ENCODE results near the gene C19orf33. TPM values are rescaled to one million over a fixed set of nuclear protein-coding genes. Genes with fewer than 3 reads are reported as not detected.

C19orf33 gene
- total RNA-seq, 2 donors from 2014 or later: 2.9 to 13.2 TPM

DNA sequence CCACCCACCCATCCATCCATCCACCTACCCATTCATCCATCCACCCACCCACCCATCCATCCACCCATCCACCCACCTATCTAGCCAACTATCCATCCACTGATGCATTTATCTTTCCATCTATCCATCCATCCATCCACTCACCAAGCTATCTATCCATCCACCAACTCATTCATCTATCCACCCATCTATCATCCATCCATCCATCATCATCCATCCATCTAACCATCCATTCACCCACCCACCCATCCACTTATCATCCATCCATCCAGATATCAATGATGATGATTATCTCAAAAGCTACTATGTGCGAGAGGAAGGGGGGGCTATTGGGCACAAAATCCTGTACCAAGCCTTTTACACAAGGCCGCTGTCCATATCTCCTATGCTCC lies 6.2 kb downstream of the C19orf33 start:
- DNase-seq: no peak
- TF ChIP-seq, protein P1, sequence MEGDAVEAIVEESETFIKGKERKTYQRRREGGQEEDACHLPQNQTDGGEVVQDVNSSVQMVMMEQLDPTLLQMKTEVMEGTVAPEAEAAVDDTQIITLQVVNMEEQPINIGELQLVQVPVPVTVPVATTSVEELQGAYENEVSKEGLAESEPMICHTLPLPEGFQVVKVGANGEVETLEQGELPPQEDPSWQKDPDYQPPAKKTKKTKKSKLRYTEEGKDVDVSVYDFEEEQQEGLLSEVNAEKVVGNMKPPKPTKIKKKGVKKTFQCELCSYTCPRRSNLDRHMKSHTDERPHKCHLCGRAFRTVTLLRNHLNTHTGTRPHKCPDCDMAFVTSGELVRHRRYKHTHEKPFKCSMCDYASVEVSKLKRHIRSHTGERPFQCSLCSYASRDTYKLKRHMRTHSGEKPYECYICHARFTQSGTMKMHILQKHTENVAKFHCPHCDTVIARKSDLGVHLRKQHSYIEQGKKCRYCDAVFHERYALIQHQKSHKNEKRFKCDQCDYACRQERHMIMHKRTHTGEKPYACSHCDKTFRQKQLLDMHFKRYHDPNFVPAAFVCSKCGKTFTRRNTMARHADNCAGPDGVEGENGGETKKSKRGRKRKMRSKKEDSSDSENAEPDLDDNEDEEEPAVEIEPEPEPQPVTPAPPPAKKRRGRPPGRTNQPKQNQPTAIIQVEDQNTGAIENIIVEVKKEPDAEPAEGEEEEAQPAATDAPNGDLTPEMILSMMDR (conservative IDR thresholded peaks at IDR 0.05): no peak
- H3K4me3 ChIP-seq (ENCODE audit: low read length): no peak overlapping the region
- H3K27me3 ChIP-seq (ENCODE audit: control insufficient read depth, insufficient read depth, low read length, poor library complexity, severe bottlenecking): no peaks in the 10 kb centered on the region
- no peak overlapping the region for H3K27ac ChIP-seq (ENCODE audit: low read depth, low read length)
- no peaks in the 10 kb centered on the region for H3K9me3 Mint-ChIP-seq
- H3K27me3 Mint-ChIP-seq (ENCODE audit: insufficient read depth): no peaks in the 10 kb centered on the region
- H3K9me3 ChIP-seq (ENCODE audit: control insufficient read depth, low read length): no peaks in the 10 kb centered on the region
- peaks cover 7% of the 10 kb centered on the region for H3K36me3 Mint-ChIP-seq (ENCODE audit: low read depth)
- H3K4me1 ChIP-seq (ENCODE audit: control insufficient read depth, insufficient read depth, low read length): no peaks in the 10 kb centered on the region
- 83 to 94% methylated on average over 1 to 2 of the region's 2 CpGs for WGBS, 2 experiments (ENCODE audit: insufficient coverage in 1 of 2, insufficient read length in 1 of 2)
- H3K27ac Mint-ChIP-seq: no peak overlapping the region
- no peaks in the 10 kb centered on the region for H3K36me3 ChIP-seq (ENCODE audit: control insufficient read depth, insufficient read depth, low read length)
- no peaks in the 10 kb centered on the region for H3K4me1 Mint-ChIP-seq
- no peak overlapping the region for H3K4me3 Mint-ChIP-seq
- no peak overlapping the region for H3K9ac ChIP-seq (ENCODE audit: extremely low read depth, low read length, poor library complexity, severe bottlenecking)

DNA sequence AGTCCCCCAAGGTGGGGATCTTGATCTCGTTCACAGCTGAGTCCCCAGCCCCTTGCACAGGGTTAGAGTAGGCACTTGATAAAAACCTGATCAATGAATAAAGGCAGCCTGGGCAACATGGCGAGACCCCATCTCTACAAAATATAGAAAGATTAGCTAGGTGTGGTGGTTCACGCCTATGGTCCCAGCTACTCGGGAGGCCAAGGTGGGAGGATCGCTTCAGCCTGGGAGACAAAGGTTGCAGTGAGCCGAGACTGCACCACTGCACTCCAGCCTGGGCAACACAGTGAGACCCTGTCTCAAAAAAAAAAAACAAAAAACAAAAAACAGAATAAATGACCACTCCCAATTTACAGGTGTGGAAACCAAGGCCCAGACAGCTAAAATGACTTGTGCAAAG lies 6.9 kb downstream of the C19orf33 start:
- whole genome bisulfite sequencing, 2 experiments (ENCODE audit: insufficient coverage in 1 of 2, insufficient read length in 1 of 2): 92 to 96% methylated on average over 4 to 6 of the region's 6 CpGs
- Histone ChIP-seq H3K9me3 (ENCODE audit: control insufficient read depth, low read length) (no peaks in the 10 kb centered on the region), H3K36me3 (ENCODE audit: control insufficient read depth, insufficient read depth, low read length) (no peaks in the 10 kb centered on the region), H3K4me3 (ENCODE audit: low read length) (no peak overlapping the region), H3K27ac (ENCODE audit: low read depth, low read length) (no peak overlapping the region), H3K9ac (ENCODE audit: extremely low read depth, low read length, poor library complexity, severe bottlenecking) (no peak overlapping the region), H3K27me3 (ENCODE audit: control insufficient read depth, insufficient read depth, low read length, poor library complexity, severe bottlenecking) (no peaks in the 10 kb centered on the region), H3K4me1 (ENCODE audit: control insufficient read depth, insufficient read depth, low read length) (no peaks in the 10 kb centered on the region)
- TF ChIP-seq, protein P1 (conservative IDR thresholded peaks at IDR 0.05): no peak
- Mint-ChIP-seq H3K4me1 (no peaks in the 10 kb centered on the region), H3K27me3 (ENCODE audit: insufficient read depth) (peaks cover under 1% of the 10 kb centered on the region), H3K4me3 (no peak overlapping the region), H3K9me3 (no peaks in the 10 kb centered on the region), H3K27ac (no peak overlapping the region), H3K36me3 (ENCODE audit: low read depth) (peaks cover 7% of the 10 kb centered on the region)
- no peak for DNase-seq

DNA sequence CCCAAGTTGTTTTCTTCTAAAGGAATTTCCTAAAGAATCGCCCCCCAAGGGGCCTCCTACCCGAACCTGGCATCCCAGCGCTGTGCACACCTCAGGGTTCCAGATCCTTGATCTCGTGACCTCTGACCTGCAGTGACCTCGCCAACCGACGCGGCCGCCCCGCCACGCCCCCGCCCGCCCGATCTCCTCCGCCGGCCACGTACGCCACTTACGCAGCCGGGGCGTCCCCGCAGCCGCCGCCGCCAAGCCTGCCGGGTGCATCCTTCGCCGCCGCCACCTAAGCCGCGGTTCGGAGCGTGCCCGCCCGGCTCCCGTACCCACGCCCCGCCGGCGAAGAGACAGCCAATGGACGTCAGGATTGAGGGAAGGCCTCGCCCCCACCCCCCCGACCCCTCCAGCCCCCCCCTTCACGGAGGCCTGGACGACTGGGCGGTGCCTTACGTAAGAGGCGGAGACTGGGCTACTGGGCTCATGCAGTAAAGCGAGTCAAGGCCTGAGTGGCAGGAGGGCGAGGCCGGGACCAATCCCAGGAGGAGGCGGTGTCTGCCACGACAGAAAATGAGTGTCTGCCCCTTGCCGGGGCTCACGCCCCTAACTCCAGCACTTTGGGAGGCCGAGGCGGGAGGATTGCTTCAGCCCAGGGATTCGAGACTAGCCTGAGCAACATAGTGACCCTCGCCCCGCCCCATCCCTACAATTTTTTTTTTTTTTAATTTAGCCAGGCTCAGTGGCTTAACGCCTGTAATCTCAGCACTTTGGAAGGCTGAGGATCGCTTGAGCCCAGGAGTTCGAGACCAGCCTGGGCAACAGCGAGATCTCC lies 11.8 kb downstream of the C19orf33 start, which contains the start of gene YIF1B:
Gene YIF1B, minus strand, starts transcription at position 291 of the 820 bp plus-strand sequence. Its CDS starts 30 bp downstream, at position 261.
- peaks cover 36% of the 10 kb centered on the region for H3K27me3 ChIP-seq (ENCODE audit: control insufficient read depth, insufficient read depth, low read length, poor library complexity, severe bottlenecking)
- peak within 1 kb of the TSS; percentile 85 for H3K9ac ChIP-seq (ENCODE audit: extremely low read depth, low read length, poor library complexity, severe bottlenecking)
- no peaks in the 10 kb centered on the region for H3K36me3 ChIP-seq (ENCODE audit: control insufficient read depth, insufficient read depth, low read length)
- H3K4me1 ChIP-seq (ENCODE audit: control insufficient read depth, insufficient read depth, low read length): no peaks in the 10 kb centered on the region
- Mint-ChIP-seq H3K9me3 (no peaks in the 10 kb centered on the region), H3K27me3 (ENCODE audit: insufficient read depth) (peaks cover 42% of the 10 kb centered on the region), H3K27ac (peak within 1 kb of the TSS; percentile 89), H3K36me3 (ENCODE audit: low read depth) (no peaks in the 10 kb centered on the region), H3K4me3 (peak within 1 kb of the TSS; percentile 84), H3K4me1 (no peaks in the 10 kb centered on the region)
- peak; percentile 99 for DNase-seq
- peak within 1 kb of the TSS; percentile 15 for H3K27ac ChIP-seq (ENCODE audit: low read depth, low read length)
- TF ChIP-seq, protein P1 (conservative IDR thresholded peaks at IDR 0.05): no peak
- WGBS, 2 experiments (ENCODE audit: insufficient coverage in 1 of 2, insufficient read length in 1 of 2): 4 to 17% methylated on average over 13 to 61 of the region's 64 CpGs
- H3K4me3 ChIP-seq (ENCODE audit: low read length): peak within 1 kb of the TSS; percentile 95
- H3K9me3 ChIP-seq (ENCODE audit: control insufficient read depth, low read length): no peaks in the 10 kb centered on the region
